Activated CD4-positive, alpha-beta T cell treated with anti-CD3 and anti-CD28 coated beads for 4 hours (primary cell): ENCODE data around the gene LRP1.
"Not testable (repeated sequence)": the region's sequence is repeated elsewhere in the genome, so short reads cannot be mapped to it uniquely, and the experiment has no call there.

Source experiments
- DNase-seq, 2 donors: peaks; one replicate each; pipeline ENCODE4 v3.0.0-alpha.2; 2020

The LRP1 gene

DNA sequence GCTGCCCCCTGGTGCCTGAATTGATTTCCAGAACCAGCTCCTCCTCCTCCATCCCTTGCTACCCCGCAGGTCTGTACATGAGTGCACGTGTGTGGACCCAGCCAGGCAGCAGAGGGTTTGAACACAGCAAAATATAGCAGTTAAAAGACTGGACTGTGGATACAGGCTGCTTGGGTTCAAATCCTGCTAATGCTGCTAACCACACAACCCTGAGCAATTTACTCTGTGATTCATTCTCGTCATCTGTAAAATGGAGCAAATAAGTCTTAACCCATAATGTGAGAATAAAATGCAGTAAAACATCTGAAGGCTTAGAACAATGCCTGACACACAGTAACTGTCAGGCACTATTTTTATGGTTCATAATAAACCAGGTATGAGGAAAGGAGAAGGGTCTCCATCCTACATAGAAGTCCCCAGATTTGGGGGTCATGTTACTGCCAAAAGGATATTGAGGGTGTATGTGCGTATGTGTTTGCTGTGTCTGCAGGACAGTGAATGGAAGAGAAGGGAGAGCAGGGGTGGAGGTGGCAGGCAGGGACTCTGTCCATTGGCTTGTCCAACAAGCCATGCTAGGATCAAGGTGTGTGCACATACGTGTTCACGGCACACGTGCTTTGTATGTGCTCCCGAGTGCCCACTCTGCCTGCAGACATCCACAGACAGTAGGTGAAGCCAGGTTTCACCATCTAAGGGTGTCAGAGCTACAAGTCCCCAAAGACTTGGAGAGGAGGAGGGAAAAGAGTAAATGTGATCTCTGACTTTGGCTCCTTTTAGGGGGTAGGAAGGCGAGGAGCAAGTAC, 15.6 kb upstream of the LRP1 start:
- DNase-seq = no peak

DNA sequence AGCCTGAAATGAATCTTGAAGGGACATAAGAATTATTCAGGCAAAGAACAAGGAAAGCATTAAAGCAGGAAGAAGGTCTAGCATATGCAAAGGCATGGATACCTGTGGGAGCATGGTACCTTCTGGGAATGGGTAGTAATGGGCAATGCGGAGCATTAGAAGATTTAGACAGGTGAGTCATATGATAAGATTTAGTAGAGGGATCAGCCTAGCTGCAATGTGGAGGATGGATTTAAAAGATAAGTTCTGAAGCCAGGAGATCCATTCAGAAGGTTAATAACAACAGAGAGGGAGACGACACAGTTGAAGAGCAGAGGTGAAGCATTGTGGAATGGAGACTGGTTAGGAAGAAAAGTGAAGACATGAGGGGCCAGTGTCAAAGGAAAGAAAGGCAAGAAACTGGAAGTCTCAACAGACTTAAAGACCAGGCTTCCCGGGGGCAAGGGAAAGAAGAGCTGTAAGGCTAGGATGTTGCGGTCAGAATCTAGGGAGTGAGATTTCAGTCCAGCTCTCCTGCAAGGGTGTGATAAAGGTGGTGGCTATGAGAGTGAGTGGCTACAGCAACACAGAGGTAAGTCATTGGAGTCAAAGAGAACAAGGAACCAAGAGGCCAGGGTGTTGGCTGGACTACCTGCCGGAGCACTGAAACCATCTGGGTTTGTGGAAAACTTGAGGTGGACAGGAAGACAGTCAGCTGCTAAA, 11.6 kb upstream of the LRP1 start:
- DNase-seq = no peak

DNA sequence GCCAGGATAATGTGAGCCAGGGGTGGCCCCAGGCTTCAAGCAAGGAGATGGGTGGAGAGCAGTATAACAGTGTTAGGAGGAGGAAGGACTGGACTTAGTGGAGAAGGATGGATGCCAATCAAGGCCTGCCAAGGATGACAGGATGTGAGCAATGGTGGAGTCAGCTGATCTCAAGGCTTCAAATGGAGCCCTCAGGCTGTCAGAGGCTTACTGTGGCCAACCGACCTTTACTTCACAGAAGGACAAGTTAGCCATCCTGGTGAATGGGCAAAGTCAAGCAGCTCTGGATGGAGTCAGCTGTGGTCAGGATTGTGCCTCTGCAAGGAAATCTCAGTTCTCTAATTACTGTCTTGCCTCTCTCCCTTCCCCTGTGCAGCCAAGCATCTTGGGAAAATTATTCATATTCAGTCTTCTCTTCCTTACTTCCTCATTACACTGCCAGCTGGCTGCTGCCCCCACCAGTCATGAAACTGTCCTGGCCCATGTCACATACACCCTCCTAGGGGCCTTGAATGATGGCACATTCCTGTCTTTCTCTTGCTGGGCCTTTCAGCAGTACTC, 9.5 kb upstream of the LRP1 start:
- no peak for DNase-seq

DNA sequence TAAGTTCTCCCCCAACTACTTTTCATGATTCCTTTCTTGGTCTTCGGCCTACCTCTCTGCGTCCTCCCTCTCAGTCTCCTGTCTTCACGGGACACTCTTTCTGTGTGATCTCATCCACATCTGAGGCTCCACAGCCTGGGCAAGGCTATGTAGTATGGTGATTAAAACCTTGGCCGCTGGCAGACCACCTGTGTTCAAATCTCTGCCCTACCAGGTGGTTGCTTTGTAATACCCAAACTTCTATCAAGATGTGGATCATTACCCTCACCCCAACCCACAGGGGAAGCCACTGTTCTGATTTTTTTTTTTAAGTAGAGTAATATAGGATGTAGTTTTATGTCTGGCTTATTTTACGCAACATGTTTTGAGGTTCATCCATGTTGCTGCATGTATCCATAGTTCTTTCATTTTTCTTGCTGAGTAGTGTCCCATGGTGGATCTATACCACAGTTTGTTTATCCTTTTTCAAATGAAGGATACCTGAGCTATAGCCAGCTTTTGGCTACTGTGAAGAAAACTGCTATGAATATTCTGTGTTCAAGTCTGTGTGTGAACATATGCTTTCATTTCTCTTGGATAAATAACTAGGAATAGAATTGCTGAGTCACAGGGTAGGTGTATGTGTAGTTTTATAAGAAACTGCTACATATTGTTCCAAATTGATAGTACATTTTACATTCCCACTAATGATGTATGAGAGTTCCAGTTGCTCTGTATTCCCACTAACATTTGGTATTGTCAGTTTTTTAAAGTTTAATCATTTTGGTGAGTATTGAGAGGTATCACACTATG, 8.8 kb upstream of the LRP1 start:
- no peak for DNase-seq

DNA sequence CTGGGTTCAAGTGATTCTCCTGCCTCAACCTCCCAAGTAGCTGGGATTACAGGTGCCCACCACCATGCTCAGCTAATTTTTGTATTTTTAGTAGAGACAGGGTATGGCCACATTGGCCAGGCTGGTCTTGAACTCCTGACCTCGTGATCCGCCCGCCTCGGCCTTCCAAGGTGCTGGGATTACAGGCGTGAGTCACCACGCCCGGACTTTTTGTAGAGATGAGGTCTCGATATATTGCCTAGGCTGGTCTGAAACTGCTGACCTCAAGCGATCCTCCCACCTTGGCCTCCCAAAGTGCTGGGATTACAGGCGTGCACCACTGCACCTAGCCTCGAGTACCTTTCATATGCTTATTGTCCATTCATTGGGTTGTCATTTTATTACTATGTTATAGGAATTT, 7.6 kb upstream of the LRP1 start:
- not testable (repeated sequence) for DNase-seq

DNA sequence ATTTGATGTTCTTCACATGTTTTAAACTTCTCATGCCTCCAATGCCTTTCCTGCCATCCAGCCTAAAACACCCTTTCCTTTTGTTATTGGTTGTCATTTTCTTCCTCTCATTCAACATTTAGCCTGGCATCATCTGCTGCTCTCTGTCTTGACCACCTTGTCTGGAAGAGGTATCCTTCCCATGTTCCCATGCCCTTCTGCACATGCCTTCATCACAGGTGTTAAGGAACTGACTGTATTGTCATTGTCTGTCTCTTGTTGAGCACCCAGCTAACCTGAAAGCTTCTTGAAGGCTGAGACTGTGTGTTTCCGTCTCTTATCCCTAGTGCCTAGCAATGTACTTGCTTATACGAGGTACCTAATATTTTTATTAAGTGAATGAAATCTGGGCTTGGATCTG, 4.5 kb upstream of the LRP1 start:
- no peak for DNase-seq

DNA sequence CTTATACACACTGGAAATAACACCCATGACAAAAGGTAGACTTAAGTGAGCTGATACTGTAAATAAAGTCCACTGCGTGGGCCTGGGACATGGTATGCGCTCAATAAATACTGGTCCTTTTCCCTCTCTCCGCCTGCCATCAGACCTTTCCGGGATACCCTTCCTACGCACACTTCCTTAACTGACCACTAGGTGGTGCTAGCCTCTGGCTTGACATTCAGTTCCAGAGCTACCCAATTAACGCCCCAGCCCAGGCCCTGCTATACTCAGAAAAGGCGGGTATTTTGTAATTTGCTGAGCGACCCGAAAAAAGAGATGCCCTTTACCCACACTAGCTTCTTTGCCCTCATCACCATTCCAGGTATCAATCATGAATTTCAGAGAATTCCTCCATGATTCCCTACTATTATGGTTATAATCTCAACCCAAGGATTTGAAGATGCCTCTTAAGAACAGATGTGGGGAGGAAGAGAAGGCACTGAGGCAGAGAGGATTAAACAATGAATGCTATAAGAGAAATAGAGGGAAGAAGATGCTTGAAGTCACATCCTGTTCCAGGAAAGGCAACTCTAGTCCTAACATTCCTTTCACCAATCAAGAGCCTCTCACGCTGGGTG, 3.9 kb upstream of the LRP1 start:
- DNase-seq = peak; percentile 69 to 81

DNA sequence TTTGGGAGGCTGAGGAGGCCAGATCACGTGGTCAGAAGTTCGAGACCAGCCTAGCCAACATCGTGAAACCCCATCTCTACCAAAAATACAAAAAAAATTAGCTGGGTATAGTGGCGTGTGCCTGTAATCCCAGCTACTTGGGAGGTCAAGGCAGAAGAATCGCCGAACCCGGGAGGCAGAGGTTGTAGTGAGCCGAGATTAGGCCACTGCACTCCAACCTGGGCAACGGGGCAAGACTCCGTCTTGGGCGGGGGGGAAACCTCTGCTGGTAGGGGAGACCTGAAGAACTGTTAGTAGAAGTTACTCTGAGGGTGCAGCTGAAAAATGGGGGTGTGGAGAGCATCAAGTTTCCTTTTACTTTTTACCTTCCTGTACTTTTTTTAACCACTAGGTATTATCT, 2.2 kb upstream of the LRP1 start:
- DNase-seq = no peak

DNA sequence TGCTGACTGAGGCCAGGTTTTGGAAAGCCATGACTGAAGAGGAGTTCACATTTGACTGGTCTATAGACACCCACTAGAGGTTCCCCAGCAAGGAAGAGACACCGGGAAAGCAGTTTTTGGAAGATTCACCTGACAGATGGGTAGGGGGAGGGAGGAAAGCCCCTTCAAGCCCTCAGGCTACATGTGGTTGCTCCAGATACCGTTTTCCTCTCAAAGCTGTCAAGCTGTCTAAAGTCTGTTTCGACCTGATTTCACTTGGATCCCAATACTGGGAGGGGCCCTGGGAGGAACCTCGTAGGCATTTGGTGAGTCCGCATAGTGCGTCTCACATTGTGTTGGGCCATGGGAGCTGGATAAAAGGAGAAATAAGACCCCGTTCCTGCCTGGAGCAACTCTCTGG, 1.7 kb upstream of the LRP1 start:
- DNase-seq = no peak

DNA sequence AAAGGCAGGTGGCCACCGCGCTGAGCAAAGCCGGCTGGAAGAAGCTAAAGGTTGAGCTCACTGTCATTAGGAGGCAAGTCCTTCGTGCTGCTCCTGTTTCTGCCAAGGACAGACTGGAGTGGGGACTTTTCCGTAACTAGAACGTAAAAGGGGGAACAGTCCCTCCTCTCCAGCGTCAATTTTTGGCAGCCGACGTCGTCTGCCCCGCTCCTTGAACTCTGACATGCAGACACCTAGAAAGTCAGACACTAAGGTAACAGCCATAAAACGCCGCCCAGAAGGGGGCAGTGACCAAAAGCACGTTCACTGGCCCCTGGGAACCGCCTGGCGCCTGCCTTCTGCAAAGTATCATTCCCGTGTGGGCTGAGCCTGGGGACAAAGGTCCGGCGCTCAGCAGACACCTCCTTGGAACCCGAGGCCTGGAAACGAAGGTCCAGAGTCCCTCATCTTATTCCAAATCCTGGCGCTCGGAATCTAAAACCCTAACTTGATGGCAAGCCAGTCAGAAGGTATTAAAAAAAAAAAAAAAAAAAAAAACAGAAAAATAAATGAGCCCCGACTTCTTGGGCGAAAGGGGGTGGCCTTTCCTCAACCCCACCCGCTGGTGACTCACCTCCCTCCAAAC, 1.1 kb upstream of the LRP1 start:
- DNase-seq = peak; percentile 75 to 79

DNA sequence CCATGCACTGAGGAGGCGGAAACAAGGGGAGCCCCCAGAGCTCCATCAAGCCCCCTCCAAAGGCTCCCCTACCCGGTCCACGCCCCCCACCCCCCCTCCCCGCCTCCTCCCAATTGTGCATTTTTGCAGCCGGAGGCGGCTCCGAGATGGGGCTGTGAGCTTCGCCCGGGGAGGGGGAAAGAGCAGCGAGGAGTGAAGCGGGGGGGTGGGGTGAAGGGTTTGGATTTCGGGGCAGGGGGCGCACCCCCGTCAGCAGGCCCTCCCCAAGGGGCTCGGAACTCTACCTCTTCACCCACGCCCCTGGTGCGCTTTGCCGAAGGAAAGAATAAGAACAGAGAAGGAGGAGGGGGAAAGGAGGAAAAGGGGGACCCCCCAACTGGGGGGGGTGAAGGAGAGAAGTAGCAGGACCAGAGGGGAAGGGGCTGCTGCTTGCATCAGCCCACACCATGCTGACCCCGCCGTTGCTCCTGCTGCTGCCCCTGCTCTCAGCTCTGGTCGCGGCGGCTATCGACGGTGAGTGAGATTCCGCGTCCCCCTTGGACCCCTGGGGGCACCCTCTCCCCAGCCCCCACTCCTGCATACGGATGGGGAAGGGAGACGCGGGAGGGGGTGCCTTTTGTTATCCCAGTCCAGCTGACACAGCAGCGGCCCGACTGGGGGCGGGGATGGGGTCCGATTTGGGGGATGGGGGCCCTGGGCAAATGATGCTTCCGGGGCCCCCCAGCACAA, 400 bp downstream of the LRP1 start:
- no peak for DNase-seq

DNA sequence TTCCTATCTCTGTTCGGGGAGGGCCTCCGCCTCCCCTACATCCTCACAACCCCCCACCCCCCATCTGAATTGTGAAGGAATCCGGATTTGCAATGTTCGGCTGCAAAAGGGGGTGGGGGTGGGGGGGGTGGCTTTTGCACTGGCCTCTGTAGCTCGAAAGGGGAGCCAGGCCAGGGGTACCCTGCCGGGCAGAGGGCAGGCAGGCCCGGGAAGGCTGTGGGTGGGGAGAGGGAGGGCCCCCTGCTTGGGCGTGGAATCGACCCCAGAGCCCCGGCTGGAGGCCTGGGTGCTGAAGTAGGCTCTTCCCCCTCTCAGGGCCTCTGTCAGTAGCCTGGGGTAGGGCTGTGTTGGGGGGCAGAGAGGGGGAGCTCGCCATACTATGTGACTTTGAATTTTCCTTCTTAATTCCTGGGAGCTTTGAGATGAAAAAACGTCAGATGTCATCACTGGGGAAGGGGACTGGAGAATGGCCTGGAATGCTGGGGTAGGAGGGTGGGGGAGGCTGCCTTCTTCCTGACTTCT, 1.1 kb downstream of the LRP1 start:
- DNase-seq = no peak

DNA sequence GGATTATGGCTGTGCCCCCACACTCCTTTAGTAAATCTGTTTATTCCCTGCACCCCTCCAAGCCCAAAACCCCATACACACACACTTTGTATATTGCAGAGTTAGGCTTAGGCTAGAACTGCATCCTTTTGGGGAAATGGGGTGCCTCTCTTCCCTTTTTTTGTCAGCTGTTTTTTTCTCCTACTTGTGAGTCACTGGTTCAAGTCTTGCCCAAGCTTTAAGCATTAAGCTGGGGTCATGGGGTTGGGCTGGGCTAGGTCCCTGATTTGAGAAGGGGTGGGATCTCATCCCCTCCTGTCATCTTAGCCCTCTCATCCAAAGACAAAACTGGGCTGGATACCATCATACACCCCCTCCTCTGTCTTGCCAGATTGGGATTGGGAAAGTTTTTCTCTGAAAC, 1.6 kb downstream of the LRP1 start:
- DNase-seq = no peak

DNA sequence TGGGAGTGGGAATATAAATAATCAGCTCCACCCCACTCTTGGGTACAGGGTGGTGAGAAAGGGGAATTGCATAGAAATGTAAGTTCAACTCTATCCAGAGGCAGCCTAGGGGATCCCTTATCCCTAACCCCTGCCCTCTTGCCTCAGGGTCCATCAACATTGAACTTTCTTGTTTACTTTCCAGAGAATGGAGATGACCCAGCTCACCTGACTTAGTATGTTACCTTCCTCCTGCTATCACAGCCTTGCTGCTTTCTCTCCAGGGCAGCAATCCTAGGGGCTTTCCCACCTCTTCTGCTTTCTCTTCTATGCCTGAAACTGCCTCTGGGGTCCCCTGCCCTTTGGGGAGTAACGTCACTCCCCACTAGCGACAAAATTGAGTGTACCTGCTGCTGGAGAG, 2.7 kb downstream of the LRP1 start:
- no peak for DNase-seq

DNA sequence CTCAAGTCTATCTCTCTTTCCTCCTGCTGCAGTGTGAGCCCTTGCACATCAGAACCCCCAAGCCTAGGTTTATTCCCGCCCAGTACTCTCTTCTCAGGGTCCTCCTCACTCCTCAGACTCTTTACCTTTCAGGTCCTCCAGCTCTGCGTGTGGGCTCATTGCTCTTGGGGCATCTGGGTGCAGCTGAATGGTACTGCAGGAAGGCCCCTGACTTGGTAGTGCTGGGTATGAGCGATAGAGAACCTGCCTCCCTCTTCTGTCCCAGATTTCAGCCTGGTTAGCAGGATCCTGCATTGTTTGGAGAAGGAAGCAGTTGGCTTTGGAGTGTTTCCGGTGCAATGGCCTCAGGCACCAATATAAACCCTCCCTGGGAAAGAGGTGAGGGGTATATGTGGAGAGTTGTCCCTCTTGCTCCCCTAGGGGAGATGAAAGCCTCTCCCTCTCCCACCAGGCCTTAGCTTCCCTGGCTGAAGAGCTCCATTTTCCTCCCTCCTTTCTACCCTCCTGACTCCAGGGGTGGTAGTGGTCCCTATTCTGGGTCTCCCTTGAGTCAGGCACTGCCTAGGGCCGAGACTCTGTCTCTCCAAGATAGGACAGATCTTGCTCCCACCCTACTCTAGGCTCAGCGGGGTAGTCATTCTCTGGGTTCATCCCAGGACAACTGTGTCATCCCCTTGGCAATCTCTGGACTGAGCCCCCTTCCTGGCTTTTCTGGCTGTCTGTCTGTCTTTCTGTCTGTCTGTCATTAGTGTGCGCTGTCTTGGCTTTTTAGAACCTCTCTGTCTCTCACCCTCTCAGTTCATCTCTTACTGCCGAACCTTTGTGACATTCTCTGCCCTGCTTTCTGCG, 3.8 kb downstream of the LRP1 start:
- no peak for DNase-seq

DNA sequence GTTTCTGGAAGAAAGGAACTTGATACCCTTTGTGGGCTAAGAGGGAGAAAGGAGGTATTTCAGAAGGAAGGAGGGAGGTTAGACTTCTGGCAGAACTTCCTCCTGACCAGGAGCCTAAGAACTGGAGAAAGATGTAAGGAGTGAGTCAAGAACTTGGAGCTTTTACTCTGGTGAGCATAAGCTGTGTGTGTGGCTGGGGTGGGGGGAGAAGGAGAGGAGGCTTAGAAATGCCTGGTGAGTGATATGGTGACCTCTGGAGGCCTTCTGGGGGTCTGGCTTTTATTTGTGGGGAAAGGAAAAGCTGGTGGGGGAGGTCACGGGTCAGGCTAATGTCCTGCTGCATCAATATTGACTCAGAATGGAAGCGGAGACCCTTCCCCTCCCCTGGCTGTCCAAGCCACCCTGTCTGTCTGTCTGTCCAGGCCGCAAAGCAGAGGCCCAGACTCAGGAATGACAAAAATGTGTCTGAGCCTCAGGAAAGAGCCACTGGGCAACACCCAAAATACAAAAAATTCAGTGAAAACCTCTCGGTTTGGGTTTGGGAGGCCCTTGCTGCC, 4.8 kb downstream of the LRP1 start:
- no peak for DNase-seq

DNA sequence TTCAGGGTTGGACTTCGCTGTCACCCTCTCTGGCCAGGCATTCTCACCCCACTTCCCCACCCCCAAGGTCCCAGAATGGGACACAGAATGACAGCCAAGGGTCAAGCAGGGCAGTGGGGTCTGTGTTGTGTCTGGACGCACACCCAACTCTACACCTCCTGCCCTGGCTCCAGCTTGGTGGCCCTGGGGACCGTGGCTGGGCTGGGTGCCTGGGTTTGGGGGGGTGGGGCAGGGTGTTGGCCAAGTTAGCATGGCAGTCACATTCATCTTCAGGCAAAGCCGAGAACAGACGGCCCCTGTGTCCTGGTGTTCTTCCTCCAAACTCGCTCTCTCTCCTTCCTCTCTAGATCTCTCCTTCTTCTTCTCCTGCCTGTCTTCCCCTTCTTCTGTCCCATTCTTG, 5.6 kb downstream of the LRP1 start:
- no peak for DNase-seq

DNA sequence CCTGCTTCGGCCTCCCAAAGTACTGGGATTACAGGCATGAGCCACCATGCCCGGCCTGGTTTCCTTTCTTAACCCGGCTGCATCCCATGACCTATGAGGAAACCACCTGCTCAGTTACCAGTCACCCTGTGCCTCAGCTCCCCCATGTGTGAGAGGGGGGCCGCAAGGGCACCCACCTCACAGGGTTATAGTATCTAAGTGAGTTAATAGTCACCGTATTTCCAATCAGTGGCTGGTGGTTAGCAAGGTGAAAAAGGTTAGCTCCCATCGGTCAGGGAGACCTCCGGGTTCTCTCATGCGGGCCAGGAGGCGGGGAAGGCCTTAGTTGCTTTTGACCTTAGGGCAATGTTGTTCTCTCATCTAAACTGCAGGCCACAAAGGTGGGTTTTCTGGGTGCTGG, 6.7 kb downstream of the LRP1 start:
- DNase-seq = no peak

DNA sequence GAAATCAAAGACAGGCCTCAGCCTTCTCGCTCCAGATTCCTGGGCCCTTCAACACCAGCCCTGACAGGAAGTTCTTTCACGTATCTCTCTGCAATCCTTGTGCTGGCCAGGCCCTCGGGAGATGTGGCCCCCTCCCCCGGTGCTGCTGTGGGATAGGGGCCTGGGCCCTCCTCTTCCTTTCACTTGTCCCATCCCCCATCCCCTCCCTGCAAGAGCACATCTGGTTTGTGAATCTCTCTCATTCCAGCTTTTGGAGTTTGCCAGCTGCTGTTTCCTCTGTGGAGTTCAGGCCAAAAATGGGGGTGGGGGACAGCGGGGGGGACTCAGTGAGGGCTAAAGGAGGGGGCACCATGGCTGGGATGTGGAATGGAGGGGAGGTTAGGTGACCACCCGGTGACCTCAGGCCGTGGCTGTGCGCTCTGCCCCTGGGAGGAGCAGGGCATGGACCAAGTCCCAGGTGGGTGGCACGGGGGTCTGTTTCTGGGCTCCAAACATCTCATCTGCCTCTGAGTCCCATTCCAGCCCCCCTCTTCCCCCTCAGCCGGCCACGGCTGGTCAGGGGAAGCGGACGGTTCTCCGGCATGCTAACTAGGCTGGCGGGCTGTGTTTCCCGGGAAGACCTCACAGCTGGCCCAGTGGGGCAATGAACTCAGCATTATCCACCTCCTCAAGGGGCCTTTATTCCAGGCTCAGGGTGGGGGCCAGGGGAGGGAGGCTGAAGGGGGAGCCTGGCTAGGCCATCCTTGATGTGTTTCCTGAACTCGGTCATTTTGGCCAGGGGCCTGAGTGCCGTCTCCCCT, 7.4 kb downstream of the LRP1 start:
- DNase-seq = no peak
